ENCODE results near the gene RPL13.

The RPL13 gene

GRCh38 chr16:89567656-89568594, 7.4 kb downstream of the RPL13 start:
- CTCF ChIA-PET = interaction anchor here (1.4 to 3.1 kb wide), 2 partner anchors 74 kb away, joined by 7 to 20 read pairs; no protein-coding TSS in a partner anchor
- POLR2A ChIA-PET = interaction anchor here (1.5 kb wide), 1 partner anchor 16 kb away, joined by 3 read pairs; no protein-coding TSS in a partner anchor
- Histone ChIP-seq H3K9me3 (ENCODE audit: control insufficient read depth, insufficient read depth, low read depth, low read length) (no peaks in the 10 kb centered on the region), H3K36me3 (ENCODE audit: control insufficient read depth in 2 of 2, insufficient read depth in 1 of 2, low read length in 2 of 2) (peaks cover 5 to 23% of the 10 kb centered on the region in 2 experiments; a peak in 2 of 3 replicates), H3K4me3 (ENCODE audit: low read depth, low read length) (no peak overlapping the region), H3K4me1 (ENCODE audit: control insufficient read depth, insufficient read depth, low read length) (peaks cover 8% of the 10 kb centered on the region), H3K27ac (ENCODE audit: extremely low read depth, low read depth, low read length) (no peak overlapping the region; the same call in 1 of the 2 replicates)
- no peak for TF ChIP-seq ZNF658 (tag by site-specific recombination; IDR thresholded peaks at IDR 0.05)
- TF ChIP-seq ZNF600 (tag by site-specific recombination; IDR thresholded peaks at IDR 0.05) = peak; percentile 5; the same call in 1 of the 2 replicates
- TF ChIP-seq ZIC2 (tag by site-specific recombination; IDR thresholded peaks at IDR 0.05) = peak; percentile 29; the same call in 1 of the 2 replicates
- TF ChIP-seq SCRT1 (tag by site-specific recombination; IDR thresholded peaks at IDR 0.05; ENCODE audit: borderline replicate concordance) = peak; percentile 68; the same call in 1 of the 2 replicates
- peak; percentile 66 for TF ChIP-seq SCRT2 (tag by site-specific recombination; IDR thresholded peaks at IDR 0.05)

GRCh38 chr16:89569506-89570341, 9.2 kb downstream of the RPL13 start:
- ChIA-PET CTCF (interaction anchor here (1.3 to 1.4 kb wide), 2 partner anchors 45 to 72 kb away, joined by 4 to 7 read pairs; no protein-coding TSS in a partner anchor), POLR2A (no interaction called here)
- H3K27ac ChIP-seq (ENCODE audit: extremely low read depth, low read depth, low read length) = no peak overlapping the region
- H3K4me1 ChIP-seq (ENCODE audit: control insufficient read depth, insufficient read depth, low read length) = no peaks in the 10 kb centered on the region; the same call in 1 of the 2 replicates
- H3K9me3 ChIP-seq (ENCODE audit: control insufficient read depth, insufficient read depth, low read depth, low read length) = no peaks in the 10 kb centered on the region
- peaks cover 0 to 5% of the 10 kb centered on the region in 2 experiments; a peak in 1 of 3 replicates for H3K36me3 ChIP-seq (ENCODE audit: control insufficient read depth in 2 of 2, insufficient read depth in 1 of 2, low read length in 2 of 2)
- no peak overlapping the region for H3K4me3 ChIP-seq (ENCODE audit: low read depth, low read length)
- TF ChIP-seq ZNF561 (tag by site-specific recombination; IDR thresholded peaks at IDR 0.05; ENCODE audit: borderline replicate concordance) (no peak), SP2 (tag by site-specific recombination; IDR thresholded peaks at IDR 0.05) (peak; percentile 10; the same call in 1 of the 2 replicates), ZFP3 (tag by site-specific recombination; IDR thresholded peaks at IDR 0.05; ENCODE audit: low read depth) (no peak), PRDM6 (tag by site-specific recombination; IDR thresholded peaks at IDR 0.05) (no peak), ZNF777 (tag by site-specific recombination; IDR thresholded peaks at IDR 0.05; ENCODE audit: borderline replicate concordance) (no peak), OVOL3 (tag by site-specific recombination; IDR thresholded peaks at IDR 0.05) (no peak), ZIC2 (tag by site-specific recombination; IDR thresholded peaks at IDR 0.05) (no peak), ZNF274 (IDR thresholded peaks at IDR 0.05; ENCODE audit: low read length) (no peak), ZNF274 (tag by site-specific recombination; IDR thresholded peaks at IDR 0.05; ENCODE audit: borderline replicate concordance) (no peak), ZNF18 (tag by site-specific recombination; IDR thresholded peaks at IDR 0.05) (no peak), ZNF354C (tag by site-specific recombination; IDR thresholded peaks at IDR 0.05; ENCODE audit: borderline replicate concordance, low read depth) (no peak), ZNF10 (tag by site-specific recombination; IDR thresholded peaks at IDR 0.05) (no peak), ZNF175 (tag by site-specific recombination; IDR thresholded peaks at IDR 0.05) (no peak), ZNF391 (tag by site-specific recombination; IDR thresholded peaks at IDR 0.05; ENCODE audit: borderline replicate concordance, low read depth) (no peak), ZBTB7A (tag by site-specific recombination; IDR thresholded peaks at IDR 0.05; ENCODE audit: low read depth) (no peak), ZNF707 (tag by site-specific recombination; IDR thresholded peaks at IDR 0.05) (no peak), ZNF530 (tag by site-specific recombination; IDR thresholded peaks at IDR 0.05; ENCODE audit: low read depth) (no peak), KLF9 (tag by site-specific recombination; IDR thresholded peaks at IDR 0.05; ENCODE audit: low read depth) (0 out of 2 replicates have a peak, but pooled peaks have one; percentile 15), ZNF645 (tag by site-specific recombination; IDR thresholded peaks at IDR 0.05) (no peak), ZNF521 (tag by site-specific recombination; IDR thresholded peaks at IDR 0.05) (no peak), TCF7L2 (IDR thresholded peaks at IDR 0.05; ENCODE audit: borderline replicate concordance, low read depth, low read length) (no peak), ZFP69B (tag by site-specific recombination; IDR thresholded peaks at IDR 0.05) (no peak)
